MM.1S (cell line): ENCODE data around the gene RUNX2.

Experiments used
- DNase-seq: peaks from one replicate; pipeline ENCODE4 v3.0.0-alpha.2; 2015
- H2AFZ ChIP-seq: fragments of 300-600 bp; sonication (generic); 2 replicates; pipeline ENCODE4 v1.6.0; 2016; ENCODE audit warnings: antibody characterized with exemption, low read length
- H3F3A ChIP-seq: fragments of 300-600 bp; sonication (generic); 2 replicates; pipeline ENCODE4 v1.6.1; 2016; ENCODE audit warnings: mild to moderate bottlenecking, antibody characterized with exemption, low read length, moderate library complexity, mixed read lengths; ENCODE audit not compliant: insufficient read depth
- H3K27ac ChIP-seq: fragments of 300-600 bp; sonication (generic); 2 replicates; pipeline ENCODE4 v1.5.1; 2016; ENCODE audit warnings: mild to moderate bottlenecking, low read length
- H3K27me3 ChIP-seq: fragments of 300-600 bp; sonication (generic); replicated peaks from 2 replicates; pipeline ENCODE4 v1.6.0; 2016; ENCODE audit warnings: low read length; ENCODE audit not compliant: insufficient read depth
- H3K36me3 ChIP-seq: fragments of 300-600 bp; sonication (generic); replicated peaks from 2 replicates; pipeline ENCODE4 v1.6.1; 2016; ENCODE audit warnings: mild to moderate bottlenecking, low read length, mixed read lengths; ENCODE audit not compliant: insufficient read depth
- H3K4me1 ChIP-seq: fragments of 300-600 bp; sonication (generic); 2 replicates; pipeline ENCODE4 v1.6.1; 2016; ENCODE audit warnings: low read length, mixed read lengths
- H3K4me2 ChIP-seq: fragments of 300-600 bp; sonication (generic); 2 replicates; pipeline ENCODE4 v1.6.0; 2016; ENCODE audit warnings: low read depth, low read length
- H3K4me3 ChIP-seq: fragments of 300-600 bp; sonication (generic); 2 replicates; pipeline ENCODE4 v1.5.1; 2016; ENCODE audit warnings: low read length, mixed read lengths
- H3K79me2 ChIP-seq: fragments of 300-600 bp; sonication (generic); 2 replicates; pipeline ENCODE4 v1.6.1; 2016; ENCODE audit warnings: mixed run types, low read length, mixed read lengths
- H3K9ac ChIP-seq: fragments of 300-600 bp; sonication (generic); 2 replicates; pipeline ENCODE4 v1.6.1; 2016; ENCODE audit warnings: low read length, mixed read lengths
- H3K9me2 ChIP-seq: fragments of 300-600 bp; sonication (generic); replicated peaks from 2 replicates; pipeline ENCODE4 v1.6.1; 2016; ENCODE audit warnings: mild to moderate bottlenecking, low read length, mixed read lengths; ENCODE audit not compliant: insufficient read depth
- H3K9me3 ChIP-seq: fragments of 300-600 bp; sonication (generic); replicated peaks from 2 replicates; pipeline ENCODE4 v1.6.1; 2016; ENCODE audit warnings: mild to moderate bottlenecking, low read length, mixed read lengths; ENCODE audit not compliant: insufficient read depth
- H4K20me1 ChIP-seq: fragments of 300-600 bp; sonication (generic); 2 replicates; pipeline ENCODE4 v1.6.1; 2016; ENCODE audit warnings: mild to moderate bottlenecking, low read length, moderate library complexity, mixed read lengths; ENCODE audit not compliant: insufficient read depth
- CTCF ChIP-seq: fragments of 300-600 bp; sonication (generic); IDR thresholded peaks from 2 replicates; pipeline ENCODE4 v1.5.1; 2016; ENCODE audit warnings: antibody characterized with exemption, low read length, mixed read lengths
- EZH2 ChIP-seq: fragments of 300-600 bp; sonication (generic); optimal IDR thresholded peaks from 2 replicates; pipeline ENCODE3; 2017; ENCODE audit warnings: low read depth, mild to moderate bottlenecking, antibody characterized with exemption, low read length, mixed read lengths
- EZH2phosphoT487 ChIP-seq: fragments of 300-600 bp; sonication (generic); IDR thresholded peaks from 2 replicates; pipeline ENCODE4 v1.6.1; 2018; ENCODE audit warnings: antibody characterized with exemption, low read length

Gene RUNX2

GRCh38 chr6:45616209-45616608, 288.1 kb downstream of the RUNX2 start:
- TF ChIP-seq EZH2 (no peak), CTCF (no peak)
- H3K4me1 ChIP-seq = peaks cover 12% of the 10 kb centered on the region
- no peaks in the 10 kb centered on the region for H4K20me1 ChIP-seq
- H3K4me3 ChIP-seq = no peak overlapping the region
- no peaks in the 10 kb centered on the region for H3K36me3 ChIP-seq
- no peaks in the 10 kb centered on the region for H3K27me3 ChIP-seq
- no peaks in the 10 kb centered on the region for H3K79me2 ChIP-seq
- no peak overlapping the region for H3K4me2 ChIP-seq
- H3K27ac ChIP-seq = no peak overlapping the region
- H3F3A ChIP-seq = no peaks in the 10 kb centered on the region; the same call in 1 of the 2 replicates
- DNase-seq = no peak
- H3K9ac ChIP-seq = no peak overlapping the region
- H3K9me2 ChIP-seq = no peaks in the 10 kb centered on the region
- H2AFZ ChIP-seq = no peak overlapping the region
- H3K9me3 ChIP-seq = no peaks in the 10 kb centered on the region

GRCh38 chr6:45617441-45617840, 289.3 kb downstream of the RUNX2 start:
- TF ChIP-seq CTCF (no peak), EZH2phosphoT487 (no peak), EZH2 (no peak)
- H3K4me2 ChIP-seq = no peak overlapping the region
- H3K4me3 ChIP-seq = no peak overlapping the region
- H3K9me2 ChIP-seq = no peaks in the 10 kb centered on the region
- DNase-seq = no peak
- no peaks in the 10 kb centered on the region for H3K79me2 ChIP-seq
- no peak overlapping the region for H3K27ac ChIP-seq
- H3K27me3 ChIP-seq = no peaks in the 10 kb centered on the region
- no peaks in the 10 kb centered on the region; the same call in 1 of the 2 replicates for H3F3A ChIP-seq
- H2AFZ ChIP-seq = no peak overlapping the region
- peaks cover 12% of the 10 kb centered on the region for H3K4me1 ChIP-seq
- no peaks in the 10 kb centered on the region for H3K9me3 ChIP-seq
- no peak overlapping the region for H3K9ac ChIP-seq
- no peaks in the 10 kb centered on the region for H4K20me1 ChIP-seq
- no peaks in the 10 kb centered on the region for H3K36me3 ChIP-seq

- TF ChIP-seq EZH2phosphoT487 (no peak), EZH2 (no peak), CTCF (no peak)
- no peaks in the 10 kb centered on the region for H3K9me2 ChIP-seq
- H3K36me3 ChIP-seq = no peaks in the 10 kb centered on the region
- H4K20me1 ChIP-seq = no peaks in the 10 kb centered on the region
- no peak overlapping the region for H3K4me3 ChIP-seq
- H3K4me1 ChIP-seq = peaks cover 12% of the 10 kb centered on the region
- H3K9ac ChIP-seq = no peak overlapping the region
- H2AFZ ChIP-seq = no peak overlapping the region
- H3K4me2 ChIP-seq = no peak overlapping the region
- no peaks in the 10 kb centered on the region; the same call in 1 of the 2 replicates for H3F3A ChIP-seq
- H3K79me2 ChIP-seq = no peaks in the 10 kb centered on the region
- H3K27ac ChIP-seq = no peak overlapping the region
- no peaks in the 10 kb centered on the region for H3K9me3 ChIP-seq
- no peak for DNase-seq
- H3K27me3 ChIP-seq = no peaks in the 10 kb centered on the region
Observed at GRCh38 chr6:45618259-45618658, 290.1 kb downstream of the RUNX2 start.
